ENCODE measurements around the gene EPB41L2. TPM values are rescaled to one million over a fixed set of nuclear protein-coding genes. Genes with fewer than 3 reads are reported as not detected.

EPB41L2 gene
- total and polyA plus RNA-seq, 2 experiments from 2014 or later, result 76.2 to 91.7 TPM

- no peaks in the 10 kb centered on the region for H3K4me1 Mint-ChIP-seq
- no peaks in the 10 kb centered on the region for H3K27me3 ChIP-seq (ENCODE audit: insufficient read depth)
- H2AFZ ChIP-seq, result no peak overlapping the region
- no peaks in the 10 kb centered on the region for H3K36me3 Mint-ChIP-seq (ENCODE audit: low read depth)
- TF ChIP-seq ZNF114 (CRISPR knock-in tag; IDR thresholded peaks at IDR 0.05), result no peak
- no peak for TF ChIP-seq POLR2AphosphoS5 (IDR thresholded peaks at IDR 0.05; ENCODE audit: low read depth)
- TF ChIP-seq STAT1 (IDR thresholded peaks at IDR 0.05; ENCODE audit: unreplicated experiment), result no peak
- TF ChIP-seq JUNB (IDR thresholded peaks at IDR 0.05; ENCODE audit: unreplicated experiment), result no peak
- no peak for TF ChIP-seq NANOG (IDR thresholded peaks at IDR 0.05; ENCODE audit: borderline replicate concordance)
- TF ChIP-seq EZH2phosphoT487 (IDR thresholded peaks at IDR 0.05; ENCODE audit: unreplicated experiment), result no peak
- TF ChIP-seq, protein P1, sequence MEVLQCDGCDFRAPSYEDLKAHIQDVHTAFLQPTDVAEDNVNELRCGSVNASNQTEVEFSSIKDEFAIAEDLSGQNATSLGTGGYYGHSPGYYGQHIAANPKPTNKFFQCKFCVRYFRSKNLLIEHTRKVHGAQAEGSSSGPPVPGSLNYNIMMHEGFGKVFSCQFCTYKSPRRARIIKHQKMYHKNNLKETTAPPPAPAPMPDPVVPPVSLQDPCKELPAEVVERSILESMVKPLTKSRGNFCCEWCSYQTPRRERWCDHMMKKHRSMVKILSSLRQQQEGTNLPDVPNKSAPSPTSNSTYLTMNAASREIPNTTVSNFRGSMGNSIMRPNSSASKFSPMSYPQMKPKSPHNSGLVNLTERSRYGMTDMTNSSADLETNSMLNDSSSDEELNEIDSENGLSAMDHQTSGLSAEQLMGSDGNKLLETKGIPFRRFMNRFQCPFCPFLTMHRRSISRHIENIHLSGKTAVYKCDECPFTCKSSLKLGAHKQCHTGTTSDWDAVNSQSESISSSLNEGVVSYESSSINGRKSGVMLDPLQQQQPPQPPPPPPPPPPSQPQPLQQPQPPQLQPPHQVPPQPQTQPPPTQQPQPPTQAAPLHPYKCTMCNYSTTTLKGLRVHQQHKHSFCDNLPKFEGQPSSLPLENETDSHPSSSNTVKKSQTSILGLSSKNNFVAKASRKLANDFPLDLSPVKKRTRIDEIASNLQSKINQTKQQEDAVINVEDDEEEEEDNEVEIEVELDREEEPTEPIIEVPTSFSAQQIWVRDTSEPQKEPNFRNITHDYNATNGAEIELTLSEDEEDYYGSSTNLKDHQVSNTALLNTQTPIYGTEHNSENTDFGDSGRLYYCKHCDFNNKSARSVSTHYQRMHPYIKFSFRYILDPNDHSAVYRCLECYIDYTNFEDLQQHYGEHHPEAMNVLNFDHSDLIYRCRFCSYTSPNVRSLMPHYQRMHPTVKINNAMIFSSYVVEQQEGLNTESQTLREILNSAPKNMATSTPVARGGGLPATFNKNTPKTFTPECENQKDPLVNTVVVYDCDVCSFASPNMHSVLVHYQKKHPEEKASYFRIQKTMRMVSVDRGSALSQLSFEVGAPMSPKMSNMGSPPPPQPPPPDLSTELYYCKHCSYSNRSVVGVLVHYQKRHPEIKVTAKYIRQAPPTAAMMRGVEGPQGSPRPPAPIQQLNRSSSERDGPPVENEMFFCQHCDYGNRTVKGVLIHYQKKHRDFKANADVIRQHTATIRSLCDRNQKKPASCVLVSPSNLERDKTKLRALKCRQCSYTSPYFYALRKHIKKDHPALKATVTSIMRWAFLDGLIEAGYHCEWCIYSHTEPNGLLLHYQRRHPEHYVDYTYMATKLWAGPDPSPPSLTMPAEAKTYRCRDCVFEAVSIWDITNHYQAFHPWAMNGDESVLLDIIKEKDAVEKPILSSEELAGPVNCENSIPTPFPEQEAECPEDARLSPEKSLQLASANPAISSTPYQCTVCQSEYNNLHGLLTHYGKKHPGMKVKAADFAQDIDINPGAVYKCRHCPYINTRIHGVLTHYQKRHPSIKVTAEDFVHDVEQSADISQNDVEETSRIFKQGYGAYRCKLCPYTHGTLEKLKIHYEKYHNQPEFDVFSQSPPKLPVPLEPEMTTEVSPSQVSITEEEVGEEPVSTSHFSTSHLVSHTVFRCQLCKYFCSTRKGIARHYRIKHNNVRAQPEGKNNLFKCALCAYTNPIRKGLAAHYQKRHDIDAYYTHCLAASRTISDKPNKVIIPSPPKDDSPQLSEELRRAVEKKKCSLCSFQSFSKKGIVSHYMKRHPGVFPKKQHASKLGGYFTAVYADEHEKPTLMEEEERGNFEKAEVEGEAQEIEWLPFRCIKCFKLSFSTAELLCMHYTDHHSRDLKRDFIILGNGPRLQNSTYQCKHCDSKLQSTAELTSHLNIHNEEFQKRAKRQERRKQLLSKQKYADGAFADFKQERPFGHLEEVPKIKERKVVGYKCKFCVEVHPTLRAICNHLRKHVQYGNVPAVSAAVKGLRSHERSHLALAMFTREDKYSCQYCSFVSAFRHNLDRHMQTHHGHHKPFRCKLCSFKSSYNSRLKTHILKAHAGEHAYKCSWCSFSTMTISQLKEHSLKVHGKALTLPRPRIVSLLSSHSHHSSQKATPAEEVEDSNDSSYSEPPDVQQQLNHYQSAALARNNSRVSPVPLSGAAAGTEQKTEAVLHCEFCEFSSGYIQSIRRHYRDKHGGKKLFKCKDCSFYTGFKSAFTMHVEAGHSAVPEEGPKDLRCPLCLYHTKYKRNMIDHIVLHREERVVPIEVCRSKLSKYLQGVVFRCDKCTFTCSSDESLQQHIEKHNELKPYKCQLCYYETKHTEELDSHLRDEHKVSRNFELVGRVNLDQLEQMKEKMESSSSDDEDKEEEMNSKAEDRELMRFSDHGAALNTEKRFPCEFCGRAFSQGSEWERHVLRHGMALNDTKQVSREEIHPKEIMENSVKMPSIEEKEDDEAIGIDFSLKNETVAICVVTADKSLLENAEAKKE (CRISPR knock-in tag; IDR thresholded peaks at IDR 0.05), result no peak
- no peak for TF ChIP-seq EZH2 (IDR thresholded peaks at IDR 0.05; ENCODE audit: low read depth, unreplicated experiment)
- TF ChIP-seq, protein P2, sequence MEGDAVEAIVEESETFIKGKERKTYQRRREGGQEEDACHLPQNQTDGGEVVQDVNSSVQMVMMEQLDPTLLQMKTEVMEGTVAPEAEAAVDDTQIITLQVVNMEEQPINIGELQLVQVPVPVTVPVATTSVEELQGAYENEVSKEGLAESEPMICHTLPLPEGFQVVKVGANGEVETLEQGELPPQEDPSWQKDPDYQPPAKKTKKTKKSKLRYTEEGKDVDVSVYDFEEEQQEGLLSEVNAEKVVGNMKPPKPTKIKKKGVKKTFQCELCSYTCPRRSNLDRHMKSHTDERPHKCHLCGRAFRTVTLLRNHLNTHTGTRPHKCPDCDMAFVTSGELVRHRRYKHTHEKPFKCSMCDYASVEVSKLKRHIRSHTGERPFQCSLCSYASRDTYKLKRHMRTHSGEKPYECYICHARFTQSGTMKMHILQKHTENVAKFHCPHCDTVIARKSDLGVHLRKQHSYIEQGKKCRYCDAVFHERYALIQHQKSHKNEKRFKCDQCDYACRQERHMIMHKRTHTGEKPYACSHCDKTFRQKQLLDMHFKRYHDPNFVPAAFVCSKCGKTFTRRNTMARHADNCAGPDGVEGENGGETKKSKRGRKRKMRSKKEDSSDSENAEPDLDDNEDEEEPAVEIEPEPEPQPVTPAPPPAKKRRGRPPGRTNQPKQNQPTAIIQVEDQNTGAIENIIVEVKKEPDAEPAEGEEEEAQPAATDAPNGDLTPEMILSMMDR (conservative IDR thresholded peaks at IDR 0.05; ENCODE audit: low read depth in 2 of 2), result no peak
- TF ChIP-seq CREB1 (CRISPR knock-in tag; IDR thresholded peaks at IDR 0.05; ENCODE audit: low read depth), result no peak
- TF ChIP-seq, protein P3, sequence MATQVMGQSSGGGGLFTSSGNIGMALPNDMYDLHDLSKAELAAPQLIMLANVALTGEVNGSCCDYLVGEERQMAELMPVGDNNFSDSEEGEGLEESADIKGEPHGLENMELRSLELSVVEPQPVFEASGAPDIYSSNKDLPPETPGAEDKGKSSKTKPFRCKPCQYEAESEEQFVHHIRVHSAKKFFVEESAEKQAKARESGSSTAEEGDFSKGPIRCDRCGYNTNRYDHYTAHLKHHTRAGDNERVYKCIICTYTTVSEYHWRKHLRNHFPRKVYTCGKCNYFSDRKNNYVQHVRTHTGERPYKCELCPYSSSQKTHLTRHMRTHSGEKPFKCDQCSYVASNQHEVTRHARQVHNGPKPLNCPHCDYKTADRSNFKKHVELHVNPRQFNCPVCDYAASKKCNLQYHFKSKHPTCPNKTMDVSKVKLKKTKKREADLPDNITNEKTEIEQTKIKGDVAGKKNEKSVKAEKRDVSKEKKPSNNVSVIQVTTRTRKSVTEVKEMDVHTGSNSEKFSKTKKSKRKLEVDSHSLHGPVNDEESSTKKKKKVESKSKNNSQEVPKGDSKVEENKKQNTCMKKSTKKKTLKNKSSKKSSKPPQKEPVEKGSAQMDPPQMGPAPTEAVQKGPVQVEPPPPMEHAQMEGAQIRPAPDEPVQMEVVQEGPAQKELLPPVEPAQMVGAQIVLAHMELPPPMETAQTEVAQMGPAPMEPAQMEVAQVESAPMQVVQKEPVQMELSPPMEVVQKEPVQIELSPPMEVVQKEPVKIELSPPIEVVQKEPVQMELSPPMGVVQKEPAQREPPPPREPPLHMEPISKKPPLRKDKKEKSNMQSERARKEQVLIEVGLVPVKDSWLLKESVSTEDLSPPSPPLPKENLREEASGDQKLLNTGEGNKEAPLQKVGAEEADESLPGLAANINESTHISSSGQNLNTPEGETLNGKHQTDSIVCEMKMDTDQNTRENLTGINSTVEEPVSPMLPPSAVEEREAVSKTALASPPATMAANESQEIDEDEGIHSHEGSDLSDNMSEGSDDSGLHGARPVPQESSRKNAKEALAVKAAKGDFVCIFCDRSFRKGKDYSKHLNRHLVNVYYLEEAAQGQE (IDR thresholded peaks at IDR 0.05; ENCODE audit: unreplicated experiment), result no peak
- TF ChIP-seq ETS1 (IDR thresholded peaks at IDR 0.05), result no peak
- H3K4me1 ChIP-seq (ENCODE audit: insufficient read depth), result no peaks in the 10 kb centered on the region
- 0 out of 2 replicates have a peak, but pooled peaks cover 6% of the 10 kb centered on the region for H3K36me3 ChIP-seq (ENCODE audit: insufficient read depth)
- no peaks in the 10 kb centered on the region for H3K79me2 ChIP-seq (replicated peaks; ENCODE audit: insufficient read depth)
- 0 out of 3 replicates have a peak, but pooled peaks cover 4% of the 10 kb centered on the region for H3K9me3 Mint-ChIP-seq
- no peak overlapping the region for H3K27ac Mint-ChIP-seq
- no peak overlapping the region for H3K27ac ChIP-seq (ENCODE audit: low read depth)
- H3K27me3 Mint-ChIP-seq (ENCODE audit: insufficient read depth, low read depth, poor library complexity), result no peaks in the 10 kb centered on the region
- no peak overlapping the region for H3K4me2 ChIP-seq
- H3K4me3 Mint-ChIP-seq, result no peak overlapping the region
- no peak overlapping the region for H3K4me3 ChIP-seq
- H3F3A ChIP-seq (replicated peaks; ENCODE audit: low read depth), result no peaks in the 10 kb centered on the region
- H3K9me2 ChIP-seq (ENCODE audit: insufficient read depth), result no peaks in the 10 kb centered on the region
- DNase-seq (ENCODE audit: low spot score) (no peak), ATAC-seq (no peak)
- no peaks in the 10 kb centered on the region for H4K20me1 ChIP-seq (replicated peaks; ENCODE audit: insufficient read depth)
These were observed 247.6 kb downstream of the EPB41L2 start for GRCh38 chr6:130815200-130816071.

All from GM23338 (cell line).